IMR-90 (cell line): Measurements from ENCODE around the gene KCNJ4. TPM values are rescaled to one million over a fixed set of nuclear protein-coding genes. Genes with fewer than 3 reads are reported as not detected.
A peak's percentile ranks its signal among the peaks of the same experiment; 100 is the strongest.

Experiments
- ATAC-seq: fragments of 200-7000 bp; cut with Tn5 transposase; 2 replicates; pipeline ENCODE4 v1.9.1; 2020; ENCODE audit warnings: low read depth, mild to moderate bottlenecking, moderate library complexity
- Bru-seq: library from RNA; stranded (reverse); fragments of 400-500 nt; gene quantifications from one replicate; lab custom pipeline; 2021; lab: Mats Ljungman, UMichigan
- BruChase-seq, 2 experiments: library from RNA; stranded (reverse); fragments of 400-500 nt; gene quantifications; one replicate each; lab custom pipeline; 2021; lab: Mats Ljungman, UMichigan
- BruUV-seq: library from RNA; stranded (reverse); fragments of 400-500 nt; replicated peaks from 2 replicates; lab custom pipeline; 2021; lab: Mats Ljungman, UMichigan
- CTCF ChIA-PET: fragments of 300-600 bp; formaldehyde crosslinking; extraction: SDS; loops from one replicate; lab custom pipeline; 2021; ENCODE audit warnings: antibody characterized with exemption; lab: Yijun Ruan, JAX
- POLR2A ChIA-PET: fragments of 300-600 bp; sonication (Branson Sonifier 250); formaldehyde crosslinking; loops from one replicate; lab custom pipeline; 2022; ENCODE audit warnings: antibody characterized with exemption; ENCODE audit not compliant: unreplicated experiment; lab: Charles Lee
- DNase-seq: peaks from one replicate; pipeline ENCODE4 v3.0.0; 2013
- H2AFZ ChIP-seq: replicated peaks from 2 replicates; pipeline ENCODE3; 2013; ENCODE audit warnings: low read length, mild to moderate bottlenecking; ENCODE audit not compliant: poor library complexity
- H2AK5ac ChIP-seq: 2 replicates; pipeline ENCODE4 v1.6.1; 2013; ENCODE audit warnings: low read depth, low read length, inconsistent platforms
- H2AK9ac ChIP-seq: replicated peaks from 2 replicates; pipeline ENCODE3; 2013; ENCODE audit warnings: mild to moderate bottlenecking, low read depth, low read length, moderate library complexity; ENCODE audit not compliant: poor library complexity
- H2BK120ac ChIP-seq: 2 replicates; pipeline ENCODE4 v1.6.1; 2013; ENCODE audit warnings: low read depth, low read length, inconsistent platforms
- H2BK15ac ChIP-seq: 3 replicates; pipeline ENCODE4 v1.6.1; 2013; ENCODE audit warnings: low read depth, low read length, inconsistent platforms
- H2BK20ac ChIP-seq: 2 replicates; pipeline ENCODE4 v1.6.1; 2013; ENCODE audit warnings: low read depth, mild to moderate bottlenecking, inconsistent platforms, low read length, moderate library complexity
- H2BK5ac ChIP-seq: 2 replicates; pipeline ENCODE4 v1.6.1; 2013; ENCODE audit warnings: mild to moderate bottlenecking, low read depth, low read length, inconsistent platforms; ENCODE audit not compliant: poor library complexity, severe bottlenecking
- H3K14ac ChIP-seq: replicated peaks from 2 replicates; pipeline ENCODE4 v1.6.1; 2013; ENCODE audit warnings: low read depth, low read length, inconsistent platforms
- H3K18ac ChIP-seq: 2 replicates; pipeline ENCODE4 v1.6.1; 2013; ENCODE audit warnings: low read depth, low read length, control low read depth
- H3K23ac ChIP-seq: 2 replicates; pipeline ENCODE4 v1.6.1; 2013; ENCODE audit warnings: low read depth, low read length, inconsistent platforms
- H3K27ac ChIP-seq: 2 replicates; pipeline ENCODE4 v1.5.1; 2013; ENCODE audit warnings: mild to moderate bottlenecking, control low read depth, low read length; ENCODE audit not compliant: insufficient read depth
- H3K27me3 ChIP-seq: 2 replicates; pipeline ENCODE4 v1.6.1; 2013; ENCODE audit warnings: low read length; ENCODE audit not compliant: control insufficient read depth, insufficient read depth
- H3K36me3 ChIP-seq: 2 replicates; pipeline ENCODE4 v1.6.1; 2013; ENCODE audit warnings: low read length, mixed read lengths; ENCODE audit not compliant: control insufficient read depth, insufficient read depth
- H3K4ac ChIP-seq: 2 replicates; pipeline ENCODE4 v1.6.1; 2013; ENCODE audit warnings: low read depth, low read length, inconsistent platforms
- H3K4me1 ChIP-seq: 2 replicates; pipeline ENCODE4 v1.6.1; 2013; ENCODE audit warnings: low read length, mixed read lengths; ENCODE audit not compliant: control insufficient read depth, insufficient read depth
- H3K4me2 ChIP-seq: 2 replicates; pipeline ENCODE4 v1.6.1; 2013; ENCODE audit warnings: low read depth, mild to moderate bottlenecking, control low read depth, low read length, moderate library complexity
- H3K4me3 ChIP-seq: 2 replicates; pipeline ENCODE4 v1.5.1; 2013; ENCODE audit warnings: low read depth, mild to moderate bottlenecking, control low read depth, low read length, moderate library complexity; ENCODE audit not compliant: insufficient read depth
- H3K56ac ChIP-seq: 2 replicates; pipeline ENCODE4 v1.6.1; 2013; ENCODE audit warnings: low read length, inconsistent platforms; ENCODE audit not compliant: insufficient read depth; ENCODE audit errors: extremely low read depth
- H3K79me1 ChIP-seq, 2 experiments: 2 replicates each; pipeline ENCODE4 v1.6.1; 2013; ENCODE audit warnings: low read length in 2 of 2, inconsistent platforms in 1 of 2, low read depth in 1 of 2
- H3K9ac ChIP-seq: 2 replicates; pipeline ENCODE4 v1.6.1; 2013; ENCODE audit warnings: low read depth, low read length, control low read depth
- H3K9me1 ChIP-seq: 2 replicates; pipeline ENCODE4 v1.6.1; 2013; ENCODE audit warnings: low read length, inconsistent platforms; ENCODE audit not compliant: insufficient read depth
- H3K9me3 ChIP-seq: 2 replicates; pipeline ENCODE4 v1.6.1; 2013; ENCODE audit warnings: low read length; ENCODE audit not compliant: control insufficient read depth, insufficient read depth
- H4K20me1 ChIP-seq: 2 replicates; pipeline ENCODE4 v1.6.1; 2013; ENCODE audit warnings: low read length, inconsistent platforms; ENCODE audit not compliant: insufficient read depth
- H4K5ac ChIP-seq: 2 replicates; pipeline ENCODE4 v1.6.1; 2013; ENCODE audit warnings: mild to moderate bottlenecking, low read depth, low read length, control low read depth
- H4K8ac ChIP-seq, 2 experiments: 2 replicates each; pipeline ENCODE4 v1.6.1; 2013; ENCODE audit warnings: low read depth in 2 of 2, low read length in 2 of 2, control low read depth in 1 of 2, inconsistent platforms in 1 of 2
- H4K91ac ChIP-seq: 2 replicates; pipeline ENCODE4 v1.6.1; 2013; ENCODE audit warnings: low read depth, low read length, inconsistent platforms; ENCODE audit not compliant: insufficient read depth
- CHD1 ChIP-seq: IDR thresholded peaks from 2 replicates; pipeline ENCODE4 v1.6.1; 2012; ENCODE audit warnings: low read depth, low read length, improper control_type of control experiment
- CTCF ChIP-seq: conservative IDR thresholded peaks from 2 replicates; pipeline ENCODE4 v1.5.1; 2012; ENCODE audit warnings: mild to moderate bottlenecking, low read depth, low read length, improper control_type of control experiment
- MAZ ChIP-seq: IDR thresholded peaks from 2 replicates; pipeline ENCODE4 v1.6.1; 2012; ENCODE audit warnings: low read depth, mild to moderate bottlenecking, low read length, improper control_type of control experiment, moderate library complexity, borderline replicate concordance
- POLR2A ChIP-seq: IDR thresholded peaks from 2 replicates; pipeline ENCODE4 v1.6.1; 2012; ENCODE audit warnings: mild to moderate bottlenecking, low read depth, low read length
- RAD21 ChIP-seq: IDR thresholded peaks from 2 replicates; pipeline ENCODE4 v1.6.1; 2012; ENCODE audit warnings: low read length, improper control_type of control experiment
- RCOR1 ChIP-seq: IDR thresholded peaks from 2 replicates; pipeline ENCODE4 v1.6.1; 2012; ENCODE audit warnings: mild to moderate bottlenecking, low read length, improper control_type of control experiment; ENCODE audit not compliant: insufficient replicate concordance
- WGBS, 2 experiments: methylation state at CpG; one replicate each; pipeline versions ENCODE4 v1.1.5 to v1.1.7; 2013; ENCODE audit warnings: missing lambda C conversion rate in 2 of 2; ENCODE audit not compliant: insufficient read length in 1 of 2; ENCODE audit errors: extremely low coverage in 2 of 2; 5-methylcytosine and 5-hydroxymethylcytosine counted together
- dilution Hi-C: fragments of 300-500 bp; cut with HindIII; formaldehyde crosslinking; loops from one replicate; pipeline ENCODE4 v1.14.3; 2018; ENCODE audit warnings: low sequenced_read_pairs; ENCODE audit not compliant: unreplicated experiment
- in situ Hi-C: fragments of 300-500 bp; cut with MboI; formaldehyde crosslinking; loops from 3 replicates; pipeline ENCODE4 v1.14.3; 2019; ENCODE audit warnings: low sequenced_read_pairs, inconsistent platforms, mixed read lengths
- intact Hi-C: fragments of 100-400 bp; cut with micrococcal nuclease; formaldehyde crosslinking; loops from 2 replicates; pipeline ENCODE4 v1.10.0; 2022
- long read RNA-seq: library from polyadenylated mRNA; unstranded; transcript quantifications from one replicate; pipeline ENCODE4 v2.0.0, GENCODE V29; 2021; ENCODE audit not compliant: unreplicated experiment
- polyA plus RNA-seq, 3 experiments: library from polyadenylated mRNA; depleted of rRNA; stranded (reverse); fragments of >200 nt; gene quantifications; 2 replicates each; pipeline ENCODE4 v1.2.3, GENCODE V29; 2012; ENCODE audit warnings: low replicate concordance in 1 of 3
- total RNA-seq: library from RNA; depleted of rRNA; stranded (reverse); fragments of >200 nt; gene quantifications from 2 replicates; pipeline ENCODE4 v1.2.3, GENCODE V29; 2012; rRNA removed
- TF ChIP-seq, protein P1 (sequence below): fragments of 150-350 bp; IDR thresholded peaks from 2 replicates; pipeline ENCODE4 v1.6.1; 2017; ENCODE audit warnings: mild to moderate bottlenecking, antibody characterized with exemption, low read length, low read depth

The KCNJ4 gene
- total RNA-seq (not detected in 2 replicates), polyA plus RNA-seq (2012; rRNA removed) (not detected in 2 replicates), Bru-seq, nascent RNA (percentile 6 among the genes with signal in this experiment), BruChase-seq, experiment 1, labeled RNA remaining after a 6-hour chase (percentile 9 among the genes with signal in this experiment), BruChase-seq, experiment 2, labeled RNA remaining after a 2-hour chase (percentile 14 among the genes with signal in this experiment)
- polyA plus RNA-seq (2012; cell fraction: cytosol; rRNA removed), result 0.01 TPM in 1 of 2 replicates, not detected in the other
- polyA plus RNA-seq (2012; cell fraction: nucleus; rRNA removed; ENCODE audit: low replicate concordance), result not detected in 2 replicates
- long read RNA-seq, result 0 reads

DNA sequence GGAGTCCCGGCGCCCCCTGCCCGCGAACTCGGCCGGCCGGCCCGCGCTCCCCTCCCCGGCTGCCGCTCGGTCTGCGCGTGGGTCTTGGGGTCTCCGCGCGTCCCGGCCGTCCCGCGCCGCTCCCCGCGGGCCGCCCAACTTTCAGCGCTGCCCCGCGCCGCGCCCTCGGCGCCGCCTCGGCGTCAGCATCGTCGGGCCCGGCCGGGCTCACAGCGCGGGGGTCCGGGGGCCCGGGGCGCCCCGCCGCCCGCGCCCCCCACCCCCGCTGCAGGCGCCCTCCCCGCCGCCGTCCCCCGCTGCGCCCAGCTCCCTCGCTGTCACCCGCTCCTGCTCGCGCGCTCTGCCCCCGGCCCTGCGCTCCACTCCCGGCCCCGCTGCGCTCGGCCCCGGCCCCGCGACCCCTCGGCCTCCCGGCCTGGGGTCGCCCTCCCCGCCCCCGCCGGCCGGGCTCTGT lies at the start of gene KCNJ4:
Gene KCNJ4 (minus strand): TSS at position 124 of the 454 bp plus-strand sequence. CDS start 27,067 bp downstream, outside the sequence.
- Histone ChIP-seq H3K9me3 (no peaks in the 10 kb centered on the region; the same call in 1 of the 2 replicates), H3K4me3 (peak within 1 kb of the TSS; percentile 37), H3K27ac (no peak within 1 kb of the TSS), H2BK120ac (no peak within 1 kb of the TSS), H3K9me1 (no peaks in the 10 kb centered on the region), H4K5ac (no peak within 1 kb of the TSS), H3K56ac (no peak within 1 kb of the TSS), H3K4me2 (peak within 1 kb of the TSS; percentile 46; the same call in 1 of the 2 replicates), H3K27me3 (peaks cover 90% of the 10 kb centered on the region), H4K20me1 (no peaks in the 10 kb centered on the region), H2BK5ac (no peak within 1 kb of the TSS), H3K79me1 (no peaks in the 10 kb centered on the region), H3K9ac (no peak within 1 kb of the TSS), H3K18ac (no peak within 1 kb of the TSS), H2AFZ (peak within 1 kb of the TSS; percentile 80), H3K36me3 (no peaks in the 10 kb centered on the region), H2BK20ac (no peak within 1 kb of the TSS), H4K91ac (no peak within 1 kb of the TSS), H2BK15ac (no peak within 1 kb of the TSS), H4K8ac (no peak within 1 kb of the TSS), H2AK9ac (peak within 1 kb of the TSS; percentile 42), H3K4me1 (no peaks in the 10 kb centered on the region; the same call in 1 of the 2 replicates), H2AK5ac (no peak within 1 kb of the TSS), H3K4ac (no peak within 1 kb of the TSS), H3K14ac (no peak within 1 kb of the TSS), H3K23ac (no peak within 1 kb of the TSS)
- intact Hi-C loops (no loop called here), dilution Hi-C loops (no loop called here), in situ Hi-C loops (no loop called here)
- DNase-seq, result no peak
- ChIA-PET CTCF (no interaction called here), POLR2A (no interaction called here)
- 0% methylated on average over 26 of the region's 76 CpGs; no CpG with 5 or more reads in 1 of the 2 experiments for WGBS, 2 experiments
- BruUV-seq, result no TSS peak
- ATAC-seq, result 0 out of 2 replicates have a peak, but pooled peaks have one; percentile 5
- TF ChIP-seq RCOR1, result no peak
- TF ChIP-seq POLR2A, result no peak
- TF ChIP-seq RAD21, result no peak
- TF ChIP-seq CTCF, result no peak
- no peak for TF ChIP-seq MAZ
- TF ChIP-seq CHD1, result no peak
- TF ChIP-seq, protein P1, sequence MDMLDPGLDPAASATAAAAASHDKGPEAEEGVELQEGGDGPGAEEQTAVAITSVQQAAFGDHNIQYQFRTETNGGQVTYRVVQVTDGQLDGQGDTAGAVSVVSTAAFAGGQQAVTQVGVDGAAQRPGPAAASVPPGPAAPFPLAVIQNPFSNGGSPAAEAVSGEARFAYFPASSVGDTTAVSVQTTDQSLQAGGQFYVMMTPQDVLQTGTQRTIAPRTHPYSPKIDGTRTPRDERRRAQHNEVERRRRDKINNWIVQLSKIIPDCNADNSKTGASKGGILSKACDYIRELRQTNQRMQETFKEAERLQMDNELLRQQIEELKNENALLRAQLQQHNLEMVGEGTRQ, result no peak
